ENCODE results near the gene SKI.
A peak's percentile ranks its signal among the peaks of the same experiment; 100 is the strongest.
"Not testable (repeated sequence)": the region's sequence is repeated elsewhere in the genome, so short reads cannot be mapped to it uniquely, and the experiment has no call there.

SKI gene

DNA sequence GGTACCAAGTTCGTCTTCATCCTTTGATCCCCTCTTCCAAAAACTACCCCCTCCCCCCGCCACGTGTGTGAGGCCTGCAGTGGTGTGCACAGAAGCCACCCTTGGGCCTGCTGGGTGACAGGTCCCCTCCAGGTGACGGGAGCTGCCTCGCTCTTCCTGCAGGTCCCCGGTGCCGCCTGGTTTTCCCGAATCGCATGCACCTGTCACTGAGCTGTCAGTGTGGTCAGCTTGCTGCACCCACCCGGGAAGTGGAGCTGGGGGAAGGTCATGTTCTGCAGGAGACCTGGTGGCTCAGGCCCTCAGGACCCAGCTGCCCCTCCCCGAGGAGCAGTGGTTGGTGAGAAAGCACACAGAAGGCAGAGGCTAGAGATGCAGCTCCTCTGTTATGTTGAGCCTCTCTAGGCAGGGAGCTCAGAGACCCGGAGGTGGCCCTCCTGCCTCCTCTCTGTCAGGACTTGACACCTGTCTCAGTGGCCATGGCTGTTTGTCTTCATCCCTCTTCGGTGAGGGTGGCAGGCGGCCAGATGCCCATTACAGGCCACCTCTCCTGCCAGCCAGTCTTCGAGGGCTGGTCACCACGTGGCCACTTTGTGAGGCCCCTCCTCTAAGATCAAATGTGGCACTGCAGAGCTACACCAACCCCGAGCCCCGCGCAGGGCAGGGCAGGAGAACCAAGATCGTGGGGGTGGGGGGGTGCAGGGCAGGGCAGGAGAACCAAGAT is 60.9 kb downstream of the SKI start:
- no peak for DNase-seq

GRCh38 chr1:2289607-2290006 is 61.5 kb downstream of the SKI start:
- DNase-seq, result no peak

DNA sequence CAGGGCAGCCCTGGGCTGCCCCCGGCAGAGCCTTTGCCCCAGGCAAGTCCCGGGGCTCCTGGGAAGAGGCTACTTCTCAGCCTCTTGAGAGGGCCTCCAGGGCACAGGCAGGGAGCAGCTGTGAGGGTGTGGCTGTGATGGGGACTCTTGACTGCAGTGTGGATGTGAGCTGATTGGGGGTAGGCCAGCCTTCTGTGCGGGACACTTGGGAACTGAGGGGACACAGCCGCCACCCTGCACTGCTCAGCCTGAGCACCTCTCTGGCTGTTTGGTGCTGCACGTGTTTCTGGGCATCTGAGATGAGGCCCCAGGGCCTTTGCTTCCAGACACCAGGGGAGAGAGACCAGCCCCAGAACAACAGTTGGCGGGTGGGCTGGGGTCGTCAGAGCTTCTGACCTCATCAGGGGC is 62.1 kb downstream of the SKI start:
- DNase-seq, result no peak

DNA sequence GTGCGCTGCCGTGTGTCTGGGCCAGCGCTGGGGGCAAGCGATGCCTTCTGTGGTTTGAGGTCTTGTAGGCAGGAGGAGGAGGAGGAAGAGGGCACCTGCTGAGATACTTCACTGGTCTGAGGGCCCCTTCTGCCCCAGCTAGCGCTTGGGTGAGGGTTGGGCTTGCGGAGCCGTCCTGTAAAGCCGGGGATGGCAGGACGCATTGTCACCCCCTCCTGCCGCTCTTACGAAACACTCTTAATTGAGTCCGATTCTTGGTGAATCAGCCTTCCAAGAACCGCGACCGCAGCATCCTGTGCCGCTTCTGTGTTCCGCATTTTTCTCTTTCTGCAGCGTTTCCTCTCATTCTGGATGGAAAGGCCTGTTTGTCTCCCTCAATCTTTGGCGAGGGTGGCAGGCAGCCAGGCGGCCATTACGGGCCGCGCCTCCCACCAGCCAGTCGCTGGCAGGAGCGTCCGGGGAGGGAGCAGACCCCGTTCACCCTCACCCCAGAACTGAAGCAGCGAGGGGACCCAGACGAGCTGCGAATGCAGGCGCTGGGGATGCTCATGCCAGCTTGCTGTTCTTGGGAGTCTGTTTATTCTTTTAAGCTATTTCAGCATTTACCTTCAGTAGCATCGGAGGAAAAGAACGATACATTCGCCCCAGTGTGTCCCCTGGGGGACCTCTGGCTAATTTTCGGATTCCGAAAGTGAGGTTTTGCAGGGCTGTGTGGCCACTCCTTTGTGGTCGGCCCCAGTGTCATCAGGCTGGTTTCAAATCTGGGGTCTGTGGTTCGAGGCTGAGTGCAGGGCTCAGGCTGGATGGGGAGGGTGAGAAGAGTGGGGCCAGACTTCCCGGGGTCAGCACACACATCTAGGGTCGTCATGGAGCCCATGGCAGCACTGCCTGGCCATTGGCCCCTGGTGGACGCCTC is 62.7 kb downstream of the SKI start:
- DNase-seq, result peak in 44 of 56 donors; percentile 15 to 80 (median 45)

GRCh38 chr1:2291577-2291976 is 63.5 kb downstream of the SKI start:
- DNase-seq, result peak in 1 of 56 donors; percentile 26

GRCh38 chr1:2292725-2293450 is 64.8 kb downstream of the SKI start:
- DNase-seq, result no peak

DNA sequence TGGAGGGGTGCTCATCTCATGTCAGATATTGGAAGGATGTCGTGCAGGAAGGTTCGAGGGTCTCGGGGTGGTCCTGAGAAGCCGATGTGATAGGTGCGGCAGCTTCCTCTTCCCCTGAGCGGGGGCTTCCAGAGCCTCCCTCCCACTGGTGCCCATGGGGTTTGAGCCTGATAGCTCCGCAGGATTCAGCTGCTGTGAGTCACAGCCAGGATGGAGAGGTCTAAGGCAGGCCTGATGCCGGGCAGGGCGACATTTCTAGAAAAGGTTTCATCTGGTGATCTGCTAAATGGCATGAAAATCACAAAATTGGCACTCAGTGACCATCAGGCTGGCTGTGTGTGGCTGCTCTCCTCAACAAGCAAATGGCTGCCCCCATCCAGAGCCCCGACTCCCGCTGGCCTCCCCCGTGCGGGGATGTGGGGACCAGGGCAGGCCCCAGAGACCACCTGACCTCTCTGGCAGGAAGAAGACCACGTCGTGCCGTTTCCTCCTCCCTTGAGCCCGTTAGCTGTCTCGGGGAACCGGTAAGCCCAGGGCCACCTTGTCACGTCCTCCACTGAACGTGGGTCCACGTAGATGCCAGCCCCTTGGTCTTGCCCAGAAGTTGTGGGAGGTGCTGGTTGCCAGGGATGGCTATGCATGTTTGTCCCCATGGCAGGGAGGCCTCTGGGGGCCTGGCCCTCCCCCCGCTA is 66.1 kb downstream of the SKI start:
- no peak for DNase-seq

DNA sequence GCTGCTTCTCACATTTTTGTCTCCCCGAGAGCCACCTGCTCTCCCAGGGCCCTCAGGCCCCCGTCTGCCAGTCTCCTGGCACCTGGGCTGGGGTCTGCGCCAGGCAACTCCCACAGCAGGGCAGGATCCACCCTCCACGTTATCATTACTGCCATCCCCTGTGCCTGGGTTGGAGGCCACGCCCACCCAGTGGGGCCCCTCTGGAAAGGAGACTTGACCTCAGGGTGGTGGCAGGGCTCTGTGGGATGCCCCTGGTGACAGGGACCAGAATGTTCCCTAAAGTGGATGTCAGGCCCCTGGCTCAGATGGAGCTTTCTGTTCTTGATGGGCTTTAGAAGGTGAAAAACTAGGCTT is 66.6 kb downstream of the SKI start:
- DNase-seq, result no peak

DNA sequence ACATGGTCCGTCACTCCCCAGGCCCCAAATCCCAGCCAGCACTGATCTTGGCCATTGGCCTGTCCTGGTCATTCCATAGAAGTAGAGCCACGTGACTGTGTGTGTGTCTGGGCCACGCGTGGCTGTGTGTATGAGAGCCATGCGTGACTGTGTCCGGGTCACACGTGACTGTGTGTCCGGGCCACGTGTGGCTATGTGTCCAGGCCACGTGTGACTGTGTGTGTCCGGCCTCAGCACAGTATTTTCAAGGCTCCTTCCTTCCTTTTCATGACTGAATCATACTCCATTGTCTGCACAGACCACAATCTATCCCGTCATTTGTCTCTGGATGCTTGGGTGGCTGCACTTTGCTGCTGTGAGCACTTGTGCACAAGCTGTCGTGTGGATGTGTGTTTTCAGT is 67.4 kb downstream of the SKI start:
- DNase-seq, result no peak

- not testable (repeated sequence) for DNase-seq
Measured at GRCh38 chr1:2296211-2296610, 68.1 kb downstream of the SKI start.

DNA sequence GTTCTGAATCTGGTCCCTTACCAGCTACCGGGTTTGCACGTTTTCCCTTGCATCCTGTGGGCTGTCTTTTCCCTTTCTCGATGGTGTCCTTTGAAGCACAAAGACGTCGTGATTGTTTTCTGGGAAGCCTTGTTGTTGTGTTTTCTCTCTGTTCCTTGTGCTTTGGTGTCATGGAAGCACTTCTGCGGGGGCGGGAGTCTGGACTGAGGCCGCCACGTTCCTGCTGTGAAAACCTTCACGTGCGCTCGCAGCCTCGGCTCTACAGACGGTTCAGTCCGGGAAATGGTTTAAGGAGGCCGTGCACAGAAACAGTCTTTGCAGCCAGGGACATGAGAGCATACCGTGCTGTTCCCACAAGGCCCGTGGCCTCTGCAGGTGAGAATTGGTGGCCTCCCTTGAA is 68.5 kb downstream of the SKI start:
- DNase-seq, result no peak

GRCh38 chr1:2297246-2298011 is 69.3 kb downstream of the SKI start:
- no peak for DNase-seq

- no peak for DNase-seq
Measured at GRCh38 chr1:2298685-2299084, 70.6 kb downstream of the SKI start.

DNA sequence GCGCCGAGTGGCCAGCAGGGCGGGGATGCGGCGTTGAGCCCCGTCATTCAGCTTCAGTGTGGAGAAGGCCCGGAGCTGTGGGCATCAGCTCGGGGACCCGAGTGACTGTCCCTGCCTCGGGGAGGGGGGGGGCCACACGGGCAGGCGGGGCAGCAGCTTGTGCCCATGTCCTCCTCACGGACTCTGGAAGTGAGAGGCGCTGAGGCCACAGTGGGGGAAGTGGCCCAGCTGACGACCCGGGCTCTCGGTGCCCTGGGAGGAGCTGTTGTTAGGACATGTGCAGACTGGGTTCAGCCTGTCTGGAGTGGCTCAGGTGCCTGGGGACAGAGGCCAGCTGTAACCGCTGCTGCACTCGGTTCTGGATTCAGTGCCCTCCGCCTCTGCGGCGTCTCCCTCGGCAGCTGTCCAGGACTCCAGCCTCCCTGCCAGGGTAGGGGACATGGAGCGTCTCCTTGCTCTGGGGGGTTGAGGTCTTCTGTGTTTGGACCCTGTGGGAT is 71.1 kb downstream of the SKI start:
- DNase-seq, result peak in 7 of 56 donors; percentile 12 to 55 (median 17)

DNA sequence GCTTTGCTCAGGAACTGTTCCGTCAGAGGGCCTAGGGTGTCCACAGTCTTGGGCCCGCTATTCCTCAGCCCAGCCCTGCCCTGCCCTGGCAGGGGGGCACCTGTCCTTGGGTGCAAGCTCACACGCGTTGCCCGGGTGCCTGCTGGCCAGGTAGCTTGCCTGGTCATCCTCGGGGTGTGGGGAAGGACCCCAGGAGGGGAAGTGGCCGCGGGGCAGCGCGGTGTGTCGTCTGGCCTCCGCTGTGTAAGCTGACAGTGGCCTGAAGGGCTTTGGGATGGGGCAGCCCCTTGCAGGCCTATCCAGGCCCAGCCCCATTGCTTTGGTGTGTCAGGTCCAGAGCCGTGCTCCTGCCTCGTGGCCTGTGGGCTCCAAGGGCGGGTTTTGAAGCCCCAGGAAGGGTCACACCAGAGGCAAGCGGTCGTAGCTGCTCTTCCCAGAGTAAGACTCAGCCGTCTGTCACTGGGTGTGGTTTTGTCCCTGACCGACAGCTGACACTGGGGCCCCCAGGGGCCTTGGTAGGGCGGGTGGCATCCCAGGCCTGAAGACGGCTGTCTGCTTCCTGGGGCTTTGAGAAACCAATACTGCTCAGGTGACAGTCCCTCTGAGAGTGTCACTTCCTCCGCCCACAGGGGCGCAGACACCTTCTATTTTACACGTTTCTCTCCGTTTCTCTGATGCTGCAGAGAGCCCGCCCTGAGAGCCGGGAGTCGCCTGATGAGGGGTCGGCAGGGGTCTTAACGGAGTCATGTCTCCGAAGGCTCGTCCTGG is 72.1 kb downstream of the SKI start:
- DNase-seq, result no peak

GRCh38 chr1:2300851-2301606 is 72.9 kb downstream of the SKI start:
- DNase-seq, result peak in 25 of 56 donors; percentile 11 to 65 (median 34)

- DNase-seq, result no peak
Measured at GRCh38 chr1:2301607-2302291, 73.6 kb downstream of the SKI start.

- DNase-seq, result no peak
Measured at GRCh38 chr1:2302292-2302925, 74.3 kb downstream of the SKI start.

Measured in nucleus accumbens (tissue), 56 donors.